Epidermal melanocyte (primary cell): ENCODE results near the gene PKN2.
"Not testable (repeated sequence)": the region's sequence is repeated elsewhere in the genome, so short reads cannot be mapped to it uniquely, and the experiment has no call there.

Experiments
- DNase-seq: peaks from one replicate; pipeline ENCODE4 v3.0.0; 2011; ENCODE audit warnings: low spot score; ENCODE audit not compliant: insufficient read length

The PKN2 gene

DNA sequence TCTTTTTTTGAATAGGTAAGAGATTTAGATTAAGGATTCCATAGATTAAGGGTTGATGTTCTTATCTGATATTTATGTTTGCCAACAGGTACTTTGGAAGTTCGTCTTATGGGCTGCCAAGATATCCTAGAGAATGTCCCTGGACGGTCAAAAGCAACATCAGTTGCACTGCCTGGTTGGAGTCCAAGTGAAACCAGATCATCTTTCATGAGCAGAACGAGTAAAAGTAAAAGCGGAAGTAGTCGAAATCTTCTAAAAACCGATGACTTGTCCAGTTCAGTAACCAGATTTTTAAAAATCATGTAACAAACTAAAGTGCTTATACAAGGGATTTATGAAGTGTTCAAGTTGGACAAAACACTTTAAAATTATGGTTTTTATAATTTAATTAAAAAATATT is 100.5 kb downstream of the PKN2 start:
- no peak for DNase-seq

DNA sequence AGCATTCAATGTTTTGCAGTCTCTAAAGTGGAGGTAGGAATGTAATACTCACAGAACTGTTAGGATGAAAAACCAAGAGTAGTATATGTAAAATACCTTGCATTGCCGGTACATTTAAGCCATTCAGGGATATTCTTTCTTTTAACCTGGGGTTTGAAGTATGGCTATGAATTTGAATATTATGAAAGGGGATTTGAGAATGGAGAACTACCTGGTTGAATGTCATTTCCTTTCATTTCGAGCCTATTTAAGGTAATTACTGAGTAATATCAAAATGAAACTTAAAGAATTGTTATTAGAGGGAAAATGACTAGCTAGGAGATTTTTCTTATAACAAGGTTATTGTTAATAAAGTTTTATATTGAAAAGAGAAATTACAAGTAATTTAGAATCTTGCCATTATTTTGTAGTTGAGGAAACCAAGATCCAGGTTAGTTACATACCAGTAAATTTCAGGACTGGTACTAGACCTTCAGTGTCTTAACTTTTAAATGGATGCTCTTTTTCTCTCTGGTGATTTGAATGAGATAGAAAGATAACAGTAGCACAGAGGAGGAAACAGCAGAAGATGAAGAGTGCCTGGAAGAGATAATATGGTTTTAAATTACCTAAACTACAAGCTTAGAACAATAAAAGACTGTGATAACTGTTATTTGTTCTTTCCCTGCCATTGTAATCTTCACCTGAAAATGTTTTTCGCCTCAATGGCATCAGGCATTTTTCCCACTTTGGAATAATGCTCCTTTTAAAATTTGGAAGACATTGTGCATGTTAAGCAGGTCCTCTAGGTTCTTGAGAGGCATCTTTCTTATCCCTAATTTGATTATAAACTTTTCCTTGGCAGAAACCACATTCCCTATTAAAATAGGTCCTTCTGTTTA is 103.2 kb downstream of the PKN2 start:
- no peak for DNase-seq

DNA sequence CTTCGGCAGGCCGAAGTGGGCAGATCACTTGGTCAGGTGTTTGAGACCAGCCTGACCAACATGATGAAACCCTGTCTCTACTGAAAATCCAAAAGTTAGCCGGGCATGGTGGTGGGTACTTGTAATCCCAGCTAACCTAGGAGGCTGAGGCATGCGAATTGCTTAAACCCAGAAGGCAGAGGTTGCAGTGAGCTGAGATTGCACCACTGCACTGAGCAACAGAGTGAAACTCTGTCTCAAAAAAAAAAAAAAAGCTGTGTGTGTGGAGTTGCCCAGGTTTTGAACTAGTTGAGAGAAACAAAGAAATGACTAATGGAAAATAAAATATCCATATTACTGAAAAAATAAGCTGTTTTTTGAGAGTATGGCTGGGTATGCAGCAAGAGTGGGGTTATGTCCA is 107.1 kb downstream of the PKN2 start:
- DNase-seq: no peak

DNA sequence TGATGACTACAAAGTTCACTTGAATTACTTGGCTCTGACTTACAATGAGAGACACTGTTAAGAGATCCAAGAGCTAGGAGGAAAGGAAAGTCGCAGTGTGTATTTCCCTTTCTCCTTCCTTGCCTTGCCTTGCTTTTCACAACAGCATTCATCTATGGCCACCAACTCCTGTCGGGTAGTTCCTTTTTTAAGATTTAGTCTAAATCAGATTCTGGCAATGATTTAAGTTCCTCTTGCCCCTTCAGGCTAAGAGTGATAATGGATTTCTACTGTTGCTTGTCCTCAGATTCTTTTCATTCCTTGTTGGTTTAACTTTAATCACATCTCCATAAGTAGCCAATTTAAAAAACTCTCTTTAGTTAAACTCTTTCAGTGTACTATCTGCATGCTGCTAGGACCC is 115.4 kb downstream of the PKN2 start:
- DNase-seq: no peak

DNA sequence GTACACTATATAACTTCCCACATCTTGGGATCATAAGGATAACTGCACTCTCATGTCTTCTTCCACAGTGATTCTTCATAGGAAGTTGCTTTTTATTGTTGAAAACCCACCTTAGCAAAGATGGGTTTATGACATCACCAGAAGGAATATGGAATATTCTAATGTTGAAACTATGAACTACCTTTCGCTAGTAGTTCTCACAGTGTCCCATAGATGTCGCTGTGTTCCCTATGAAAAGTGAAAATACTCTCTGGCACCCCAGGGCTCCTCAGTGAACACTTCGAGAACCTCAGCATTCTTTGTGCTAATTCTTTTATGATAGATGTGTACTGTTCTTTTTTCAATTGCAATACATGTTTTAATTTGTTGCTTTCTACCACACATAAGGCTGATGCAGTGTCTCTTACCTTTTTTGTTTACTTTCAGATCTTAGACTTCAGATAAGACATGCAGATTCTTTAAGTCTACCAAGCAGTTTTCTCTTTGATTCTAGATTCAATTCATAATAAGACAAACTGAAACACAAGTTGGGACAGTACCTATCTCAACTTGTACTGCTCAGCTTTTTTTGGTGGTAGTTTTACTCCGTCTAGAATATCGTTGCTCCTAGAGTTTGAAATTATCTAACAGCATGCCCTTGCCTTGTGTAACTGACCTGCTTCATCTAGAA is 116.4 kb downstream of the PKN2 start:
- DNase-seq: no peak

DNA sequence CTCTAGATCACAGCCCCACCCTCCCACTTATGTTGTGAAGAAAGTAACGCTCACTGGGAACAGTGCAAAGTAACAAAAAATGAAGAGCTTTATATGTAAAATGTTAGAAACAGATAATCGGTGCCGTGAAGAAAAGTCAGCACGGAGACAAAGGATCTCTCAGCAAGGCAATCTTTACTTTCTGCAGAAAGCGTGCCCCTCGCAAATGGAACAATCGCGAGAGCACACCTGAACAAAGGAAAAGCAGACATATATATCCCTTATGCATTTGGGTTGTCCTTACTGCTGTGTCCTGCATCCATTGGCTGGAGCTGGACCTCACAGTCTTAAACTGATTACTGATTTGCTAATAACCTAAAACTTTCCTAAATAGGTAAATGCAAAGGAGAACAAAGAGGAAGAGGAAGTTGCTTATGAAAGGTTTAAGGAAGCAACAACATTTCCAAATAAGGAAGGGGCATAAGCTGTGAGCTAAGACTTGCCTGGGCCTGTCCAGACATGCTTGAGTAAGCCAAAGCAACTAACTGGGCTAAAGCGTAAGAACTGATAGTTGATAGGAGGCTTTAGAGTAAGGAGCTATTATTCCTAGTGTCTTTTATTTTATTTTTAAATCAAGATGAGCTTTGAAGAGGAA is 117.6 kb downstream of the PKN2 start:
- DNase-seq: no peak

DNA sequence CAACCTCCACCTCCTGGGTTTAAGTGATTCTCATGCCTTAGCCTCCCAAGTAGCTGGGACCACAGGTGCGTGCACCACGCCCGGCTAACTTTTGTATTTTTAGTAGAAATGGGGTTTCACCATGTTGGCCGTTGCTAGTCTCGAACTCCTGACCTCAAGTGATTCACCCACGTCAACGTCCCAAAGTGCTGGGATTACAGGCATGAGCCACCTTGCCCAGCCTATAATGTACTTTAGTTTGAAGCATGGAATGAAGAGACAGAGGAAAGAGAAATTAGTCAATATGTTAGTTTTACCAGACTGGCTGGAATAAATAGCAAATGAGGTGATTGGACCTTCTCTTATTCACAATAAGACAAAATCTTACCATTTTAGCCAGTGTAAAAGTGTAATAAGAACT is 118.3 kb downstream of the PKN2 start:
- no peak for DNase-seq

DNA sequence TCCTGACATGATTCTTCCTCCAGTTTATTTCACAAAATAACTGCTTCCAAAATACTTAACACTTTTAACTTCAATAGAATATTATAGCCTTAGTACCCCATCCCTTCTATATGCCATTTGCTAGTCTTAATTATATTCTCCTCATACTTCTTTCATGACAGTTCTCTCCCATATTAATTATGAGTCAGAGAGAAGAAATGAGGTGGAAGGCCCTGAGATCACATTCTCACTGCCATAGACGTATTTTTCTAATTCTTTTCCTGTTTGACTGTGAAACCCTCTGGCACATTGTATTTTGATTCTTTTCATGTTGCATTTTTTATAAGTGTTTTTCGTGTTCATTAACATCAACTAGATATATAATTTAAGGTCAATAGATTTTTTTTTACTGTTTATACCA is 118.9 kb downstream of the PKN2 start:
- DNase-seq: no peak

DNA sequence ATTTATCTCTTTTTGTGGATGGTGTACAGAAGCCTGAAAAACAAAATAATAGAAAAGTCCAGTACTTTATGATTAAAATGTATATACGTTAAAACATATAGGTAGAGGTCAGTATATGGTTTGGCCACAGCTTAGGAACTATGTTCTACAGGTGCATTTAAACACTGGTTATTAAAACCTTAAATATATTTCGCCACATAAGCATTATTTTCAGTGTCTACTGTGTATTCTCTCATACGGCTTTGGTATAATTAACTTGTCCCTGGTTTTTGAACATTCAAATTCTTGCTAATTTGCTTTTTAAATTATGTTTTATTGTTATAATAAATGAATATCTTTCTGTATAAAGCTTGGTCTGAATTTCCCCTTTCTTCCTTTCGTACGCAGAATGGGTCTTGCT is 119.4 kb downstream of the PKN2 start:
- DNase-seq: no peak

DNA sequence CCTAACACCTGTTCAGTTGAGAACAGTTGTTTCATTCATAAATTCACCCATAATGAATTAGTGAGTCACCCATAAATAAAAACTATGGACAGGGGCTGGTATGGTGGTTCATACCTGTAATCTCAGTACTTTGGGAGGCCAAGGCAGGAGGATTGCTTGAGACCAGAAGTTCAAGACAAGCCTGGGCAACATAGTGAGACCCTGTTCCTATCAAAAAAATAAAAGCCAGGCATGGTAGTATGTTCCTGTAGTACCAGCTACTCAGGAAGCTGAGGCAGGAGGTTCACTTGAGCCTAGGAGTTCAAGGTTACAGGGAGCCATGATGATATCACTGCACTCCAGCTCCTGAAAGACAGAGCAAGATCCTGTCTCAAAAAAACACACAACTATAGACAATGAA is 128.3 kb downstream of the PKN2 start:
- DNase-seq: no peak

DNA sequence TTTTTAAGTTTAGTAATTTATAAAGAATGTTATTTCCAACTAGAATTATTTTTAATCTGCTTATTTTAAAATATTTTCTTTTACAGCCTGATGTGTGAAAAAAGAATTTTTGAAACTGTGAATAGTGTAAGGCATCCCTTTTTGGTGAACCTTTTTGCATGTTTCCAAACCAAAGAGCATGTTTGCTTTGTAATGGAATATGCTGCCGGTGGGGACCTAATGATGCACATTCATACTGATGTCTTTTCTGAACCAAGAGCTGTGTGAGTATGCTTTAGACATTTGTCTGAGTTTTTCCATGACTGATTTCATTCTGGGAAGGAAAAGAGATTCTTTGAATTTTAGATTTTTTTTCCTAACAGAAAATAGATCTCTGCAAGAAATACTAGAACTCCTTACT is 129.4 kb downstream of the PKN2 start:
- no peak for DNase-seq

DNA sequence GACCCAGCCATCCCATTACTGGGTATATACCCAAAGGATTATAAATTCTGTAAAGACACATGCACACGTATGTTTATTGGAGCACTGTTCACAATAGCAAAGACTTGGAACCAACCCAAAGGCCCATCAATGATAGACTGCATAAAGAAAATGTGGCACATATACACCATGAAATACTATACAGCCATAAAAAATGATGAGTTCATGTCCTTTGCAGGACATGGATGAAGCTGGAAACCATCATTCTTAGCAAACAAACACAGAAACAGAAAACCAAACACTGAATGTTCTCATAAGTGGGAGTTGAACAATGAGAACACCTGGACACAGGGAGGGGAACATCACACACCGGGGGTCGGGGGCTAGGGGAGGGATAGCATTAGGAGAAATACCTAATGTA is 135.6 kb downstream of the PKN2 start:
- DNase-seq: not testable (repeated sequence)

DNA sequence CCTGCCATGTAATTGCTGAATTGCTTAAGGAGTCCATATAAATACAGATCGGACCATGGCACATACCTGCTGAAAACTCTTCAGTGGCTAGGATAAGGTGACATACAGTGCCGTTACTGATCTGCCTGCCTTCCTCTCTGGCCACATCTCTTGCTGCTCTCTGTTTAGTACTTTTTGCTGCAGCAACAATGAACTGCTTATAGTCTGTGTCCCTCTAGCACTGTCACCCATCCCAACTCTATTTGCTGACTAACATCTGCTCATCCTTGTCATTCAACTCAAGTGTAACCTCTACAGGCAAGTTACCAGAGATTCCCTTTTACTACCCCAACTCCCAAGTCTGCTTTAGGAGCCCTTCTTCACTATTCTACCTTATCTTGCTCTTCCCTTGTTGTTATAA is 141.6 kb downstream of the PKN2 start:
- no peak for DNase-seq

DNA sequence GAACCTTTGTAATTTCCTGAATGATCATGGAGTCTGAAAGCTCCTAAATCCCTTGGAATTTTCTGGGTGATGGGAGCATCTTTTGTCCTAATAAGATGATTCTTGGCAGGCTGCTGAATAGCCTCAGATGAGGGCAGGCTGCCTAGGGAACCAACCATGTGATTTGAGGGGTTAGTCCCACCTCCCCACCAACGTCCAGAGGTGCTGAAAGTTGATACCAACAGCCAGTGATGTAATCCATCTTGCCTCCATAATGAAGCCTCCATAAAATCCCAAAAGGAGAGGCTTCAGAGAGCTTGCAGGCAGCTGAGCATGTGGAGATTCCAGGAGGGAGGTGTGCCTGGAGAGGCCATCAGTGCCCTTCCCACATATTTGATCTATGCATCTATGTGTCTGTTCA is 163.6 kb downstream of the PKN2 start:
- DNase-seq: no peak

DNA sequence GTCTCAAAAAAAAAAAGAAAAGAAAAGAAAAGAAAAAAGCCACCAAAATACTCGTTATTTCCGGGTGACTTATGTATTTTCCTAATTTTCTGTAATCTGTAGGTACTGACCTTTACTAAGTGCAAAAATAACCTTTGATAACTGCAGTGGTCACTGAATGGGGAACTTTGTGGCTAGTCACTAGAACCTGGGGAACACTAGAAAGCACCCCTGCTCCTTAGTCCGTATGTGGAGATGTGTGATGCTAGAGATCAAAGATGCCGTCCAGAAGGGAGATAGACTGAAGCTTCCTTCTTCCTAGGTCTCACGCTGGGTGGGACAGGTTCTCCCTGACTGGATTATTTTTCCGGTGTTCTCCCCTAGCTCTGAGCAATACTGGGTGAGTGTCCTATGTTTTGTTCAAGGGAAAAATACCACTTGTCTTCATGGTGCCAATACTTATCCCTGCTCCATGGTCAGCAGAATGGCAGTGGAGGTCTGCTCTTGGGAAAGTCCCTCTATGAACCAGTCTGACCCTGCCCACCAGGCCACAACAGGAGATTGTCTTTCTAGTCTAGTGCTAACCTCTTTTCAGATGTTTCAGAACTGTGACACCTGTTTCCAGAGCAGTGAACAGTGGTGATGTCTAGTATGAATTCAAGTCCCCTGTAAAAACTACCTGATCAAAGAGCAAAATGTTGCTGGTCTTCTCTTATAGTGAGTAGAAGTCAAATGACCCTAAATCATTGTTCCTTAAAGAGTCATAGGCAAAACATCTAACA is 167.4 kb downstream of the PKN2 start:
- no peak for DNase-seq

DNA sequence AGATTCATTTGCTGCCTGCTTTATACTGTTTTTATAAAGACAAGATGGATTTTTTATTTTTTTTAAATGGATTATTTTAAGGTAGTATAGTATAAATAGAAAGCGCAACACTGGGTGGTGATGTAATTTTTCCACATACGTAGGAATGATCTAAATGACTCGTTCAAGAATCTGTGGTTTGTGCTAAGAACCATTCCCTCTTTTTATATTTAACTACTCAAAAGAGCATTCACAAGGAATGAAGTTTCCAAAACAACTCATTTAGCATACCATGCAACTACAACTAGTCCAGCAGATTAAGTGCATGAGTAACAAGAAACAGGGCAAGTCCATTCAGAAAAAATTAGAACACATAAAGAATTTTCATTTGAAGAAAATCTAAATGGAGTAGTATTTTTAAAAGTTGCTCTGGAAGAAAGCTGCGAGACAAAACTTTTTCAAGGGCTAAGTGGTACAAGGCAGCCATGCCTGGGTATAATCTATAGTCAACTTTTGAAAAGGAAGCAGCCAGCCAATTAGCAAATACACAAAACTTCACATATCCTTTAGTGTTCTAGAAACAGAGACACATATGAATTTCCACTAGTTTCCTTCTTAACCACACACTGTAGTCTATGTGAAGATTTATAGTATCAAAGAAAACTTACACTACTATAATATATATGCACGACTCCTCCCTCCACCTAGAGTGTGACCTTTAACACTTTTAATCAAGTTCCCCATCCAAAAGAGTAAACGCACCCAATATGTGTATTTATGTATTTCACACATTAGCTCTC is 183.9 kb downstream of the PKN2 start:
- DNase-seq: no peak

DNA sequence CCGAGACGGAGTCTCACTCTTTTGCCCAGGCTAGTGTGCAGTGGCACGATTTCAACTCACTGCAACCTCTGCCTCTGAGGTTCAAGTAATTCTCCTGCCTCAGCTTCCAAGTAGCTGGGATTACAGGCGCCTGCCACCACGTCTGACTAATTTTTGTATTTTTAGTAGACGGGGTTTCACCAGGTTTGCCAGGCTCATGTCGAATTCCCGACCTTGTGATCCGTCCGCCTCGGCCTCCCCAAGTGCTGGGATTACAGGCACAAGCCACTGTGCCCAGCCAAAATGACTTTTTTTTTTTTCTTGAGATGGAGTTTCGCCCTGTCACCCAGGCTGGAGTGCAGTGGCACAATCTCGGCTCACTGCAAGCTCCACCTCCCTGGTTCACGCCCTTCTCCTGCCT is 185.6 kb downstream of the PKN2 start:
- DNase-seq: not testable (repeated sequence)

DNA sequence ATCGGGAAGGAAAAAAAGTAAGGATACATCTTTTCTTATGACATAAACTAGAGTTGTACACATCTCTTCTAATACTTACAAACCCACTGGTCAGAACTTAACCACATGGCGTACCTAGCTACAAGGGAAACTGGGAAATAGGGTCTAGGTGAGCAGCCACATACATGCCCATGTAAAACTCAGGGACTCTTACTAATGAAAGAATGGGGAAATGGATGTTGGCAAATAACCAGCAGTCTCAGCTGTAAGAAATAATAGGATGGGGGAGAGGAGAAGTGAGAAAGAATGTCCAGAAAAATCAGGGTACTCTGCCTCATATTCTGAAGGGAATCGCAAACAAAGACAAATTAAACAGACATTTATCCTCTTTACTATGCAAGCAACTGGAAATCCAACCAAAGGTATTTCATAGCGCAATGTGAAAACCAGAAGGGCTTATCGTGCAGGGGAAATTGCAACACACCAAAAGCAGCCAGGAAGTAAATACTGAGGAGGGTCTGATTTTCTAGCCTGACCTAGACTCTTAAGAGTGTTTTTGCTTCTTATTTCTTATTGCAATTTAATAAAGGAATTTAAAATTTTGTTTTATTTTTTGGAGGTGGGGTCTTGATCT is 189.8 kb downstream of the PKN2 start:
- no peak for DNase-seq

DNA sequence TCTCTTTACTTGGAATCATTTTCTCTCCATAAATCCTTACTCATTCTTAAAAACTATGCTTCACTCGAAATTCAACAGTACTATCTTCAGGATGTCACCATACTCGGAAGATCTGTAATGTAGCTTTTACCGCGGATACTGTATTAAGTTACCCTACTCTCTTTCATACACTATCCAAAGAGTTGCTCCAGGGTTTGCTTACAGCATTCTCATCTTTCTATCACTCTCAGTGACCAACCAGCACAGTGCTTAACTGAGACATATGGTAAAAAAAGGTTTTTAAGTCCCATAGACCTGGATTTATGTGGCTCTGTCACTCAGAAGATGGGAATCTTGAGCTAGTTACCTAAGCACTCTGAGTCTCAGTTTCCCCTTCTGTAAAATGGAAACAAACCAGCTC is 191.5 kb downstream of the PKN2 start:
- DNase-seq: no peak

DNA sequence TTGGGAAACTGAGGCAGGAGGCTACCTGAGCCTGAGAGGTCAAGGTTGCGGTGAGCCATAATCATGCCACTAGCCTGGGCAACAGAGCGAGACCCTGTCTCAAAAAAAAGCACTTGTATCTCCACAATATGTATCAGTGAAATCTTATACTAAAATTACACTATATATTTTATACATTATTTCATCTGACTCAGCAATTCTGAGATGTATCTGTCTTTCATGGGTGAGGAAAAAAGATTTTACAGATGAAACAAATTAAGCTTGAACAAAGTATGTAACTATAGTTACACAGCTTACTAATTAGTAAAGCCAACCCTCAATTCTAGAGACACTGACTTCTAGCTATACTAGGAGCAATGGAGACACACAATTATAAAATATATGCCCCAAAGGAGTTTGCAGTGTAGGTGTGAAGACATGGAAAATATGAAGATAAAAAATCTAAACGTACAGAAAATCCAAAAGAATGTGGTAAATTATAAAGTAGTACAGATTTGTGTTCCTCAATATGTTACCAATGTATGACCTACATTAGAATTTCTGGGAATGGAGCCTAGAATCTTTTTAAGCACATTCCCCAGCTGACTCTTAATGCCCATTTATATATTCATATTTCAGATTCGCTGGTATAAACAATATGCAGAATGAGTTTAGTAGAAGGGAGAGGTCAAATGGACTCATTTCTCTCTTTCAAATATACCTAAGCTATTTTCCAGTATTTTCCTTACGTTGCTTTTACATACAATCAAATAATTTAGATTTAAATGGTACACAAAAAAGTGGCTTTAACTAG is 192.7 kb downstream of the PKN2 start:
- DNase-seq: no peak
